Adipose tissue (tissue), 3 donors: Measurements from ENCODE around the gene LRRC53. TPM values are rescaled to one million over a fixed set of nuclear protein-coding genes. Genes with fewer than 3 reads are reported as not detected.

ENCODE experiments used
- H3K27ac ChIP-seq: one replicate; pipeline ENCODE4 v1.5.1; 2013; ENCODE audit warnings: low read depth, low read length
- WGBS, 3 donors: extraction: QIAGEN DNeasy Blood & Tissue Kit; methylation state at CpG; one replicate each; pipeline ENCODE4 v1.1.7; 2013; 5-methylcytosine and 5-hydroxymethylcytosine counted together
- polyA plus RNA-seq, 3 donors: library from polyadenylated mRNA; stranded (reverse); fragments of 200-250 nt; gene quantifications; one replicate each; pipeline ENCODE4 v1.2.3, GENCODE V29; 2013
- donor health status: healthy with polysubstance abuse.
- donor health status: Bipolar disorder and iron deficiency.
- donor health status: healthy.

LRRC53 gene
- polyA plus RNA-seq, 3 donors = not detected

GRCh38 chr1:74457253-74457652 lies 55.2 kb downstream of the LRRC53 start:
- H3K27ac ChIP-seq = no peak overlapping the region
- 71 to 78% (median 75%) methylated on average over 2 of the region's 2 CpGs for WGBS, 3 donors

- H3K27ac ChIP-seq = no peak overlapping the region
Measured at GRCh38 chr1:74455390-74455789, 57.0 kb downstream of the LRRC53 start.

- 66 to 71% (median 68%) methylated on average over 2 of the region's 2 CpGs for WGBS, 3 donors
- H3K27ac ChIP-seq = no peak overlapping the region
Measured at GRCh38 chr1:74453277-74453676, 59.1 kb downstream of the LRRC53 start.

GRCh38 chr1:74452035-74452434 lies 60.4 kb downstream of the LRRC53 start:
- H3K27ac ChIP-seq = no peak overlapping the region
- 48 to 79% (median 65%) methylated on average over 1 of the region's 1 CpG for whole genome bisulfite sequencing, 3 donors

- no peak overlapping the region for H3K27ac ChIP-seq
- WGBS, 3 donors = 73 to 80% (median 77%) methylated on average over 1 of the region's 1 CpG
Measured at GRCh38 chr1:74437035-74437434, 75.4 kb downstream of the LRRC53 start.

- H3K27ac ChIP-seq = no peak overlapping the region
- 48 to 73% (median 67%) methylated on average over 1 of the region's 1 CpG for WGBS, 3 donors
Measured at GRCh38 chr1:74436078-74436477, 76.3 kb downstream of the LRRC53 start.

GRCh38 chr1:74434321-74434720 lies 78.1 kb downstream of the LRRC53 start:
- H3K27ac ChIP-seq = no peak overlapping the region
- WGBS, 3 donors = 61 to 85% (median 80%) methylated on average over 2 of the region's 2 CpGs

- no peak overlapping the region for H3K27ac ChIP-seq
Measured at GRCh38 chr1:74432325-74432724, 80.1 kb downstream of the LRRC53 start.

GRCh38 chr1:74431531-74431930 lies 80.9 kb downstream of the LRRC53 start:
- no peak overlapping the region for H3K27ac ChIP-seq
- 77 to 86% (median 85%) methylated on average over 4 of the region's 4 CpGs for WGBS, 3 donors

More at GRCh38 chr1:74432325-74432724, 80.1 kb downstream of the LRRC53 start:
- WGBS, 3 donors = 0 to 29% (median 0%) methylated on average over 1 of the region's 1 CpG

- no peak overlapping the region for H3K27ac ChIP-seq
- WGBS, 3 donors = 51 to 72% (median 69%) methylated on average over 4 of the region's 4 CpGs
Measured at GRCh38 chr1:74430342-74430934, 82.0 kb downstream of the LRRC53 start.

GRCh38 chr1:74429580-74429979 lies 82.8 kb downstream of the LRRC53 start:
- 64 to 83% (median 80%) methylated on average over 3 of the region's 3 CpGs for WGBS, 3 donors
- no peak overlapping the region for H3K27ac ChIP-seq

- H3K27ac ChIP-seq = no peak overlapping the region
- WGBS, 3 donors = 46 to 77% (median 76%) methylated on average over 1 of the region's 1 CpG
Measured at GRCh38 chr1:74427681-74428080, 84.7 kb downstream of the LRRC53 start.

GRCh38 chr1:74426208-74426937 lies 86.0 kb downstream of the LRRC53 start:
- WGBS, 3 donors = 55 to 58% (median 56%) methylated on average over 7 of the region's 7 CpGs
- H3K27ac ChIP-seq = no peak overlapping the region

- 73 to 81% (median 78%) methylated on average over 6 of the region's 6 CpGs for WGBS, 3 donors
- H3K27ac ChIP-seq = no peak overlapping the region
Measured at GRCh38 chr1:74425676-74426075, 86.7 kb downstream of the LRRC53 start.

- 83 to 96% (median 93%) methylated on average over 2 of the region's 2 CpGs for WGBS, 3 donors
- H3K27ac ChIP-seq = no peak overlapping the region
Measured at GRCh38 chr1:74423471-74423870, 88.9 kb downstream of the LRRC53 start.

GRCh38 chr1:74422421-74423292 lies 89.8 kb downstream of the LRRC53 start:
- H3K27ac ChIP-seq = no peak overlapping the region
- WGBS, 3 donors = 55 to 81% (median 77%) methylated on average over 4 of the region's 4 CpGs

- no peak overlapping the region for H3K27ac ChIP-seq
- WGBS, 3 donors = 53 to 65% (median 60%) methylated on average over 2 of the region's 2 CpGs
Measured at GRCh38 chr1:74420467-74420866, 91.9 kb downstream of the LRRC53 start.
